ENCODE results near the gene THRB.

DNA sequence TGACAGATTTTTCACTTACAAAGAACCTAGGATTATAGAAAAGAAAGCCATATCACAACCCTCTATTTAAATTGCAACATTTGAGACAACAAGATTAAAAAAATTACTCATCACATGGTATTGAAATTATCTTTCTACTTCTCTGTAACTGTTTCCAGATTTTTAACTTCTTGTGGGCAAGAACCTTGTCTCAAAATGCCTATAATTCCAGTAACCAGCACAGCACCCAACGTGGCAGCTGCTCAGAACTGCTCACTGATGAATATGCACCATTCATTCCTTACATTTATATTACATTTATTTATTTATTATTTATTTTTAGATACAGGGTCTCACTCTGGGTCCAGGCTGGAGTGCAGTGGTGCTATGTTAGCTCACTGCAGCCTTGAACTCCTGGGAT, 216.1 kb downstream of the THRB start:
- TF ChIP-seq SUZ12 (IDR thresholded peaks at IDR 0.05; ENCODE audit: extremely low read depth, insufficient read depth, insufficient read length) (no peak), ZNF274 (IDR thresholded peaks at IDR 0.05; ENCODE audit: low read depth, low read length) (no peak)

Measured in NT2/D1 (cell line).